Measurements from ENCODE around the gene SLC25A38. TPM values are rescaled to one million over a fixed set of nuclear protein-coding genes. Genes with fewer than 3 reads are reported as not detected.

The SLC25A38 gene
- total and polyA plus RNA-seq, 9 of the 15 experiments (the other 6 are each of a cell fraction or from before 2014, with no cell fraction given): 13.5 to 51.1 (median 30.6) TPM

DNA sequence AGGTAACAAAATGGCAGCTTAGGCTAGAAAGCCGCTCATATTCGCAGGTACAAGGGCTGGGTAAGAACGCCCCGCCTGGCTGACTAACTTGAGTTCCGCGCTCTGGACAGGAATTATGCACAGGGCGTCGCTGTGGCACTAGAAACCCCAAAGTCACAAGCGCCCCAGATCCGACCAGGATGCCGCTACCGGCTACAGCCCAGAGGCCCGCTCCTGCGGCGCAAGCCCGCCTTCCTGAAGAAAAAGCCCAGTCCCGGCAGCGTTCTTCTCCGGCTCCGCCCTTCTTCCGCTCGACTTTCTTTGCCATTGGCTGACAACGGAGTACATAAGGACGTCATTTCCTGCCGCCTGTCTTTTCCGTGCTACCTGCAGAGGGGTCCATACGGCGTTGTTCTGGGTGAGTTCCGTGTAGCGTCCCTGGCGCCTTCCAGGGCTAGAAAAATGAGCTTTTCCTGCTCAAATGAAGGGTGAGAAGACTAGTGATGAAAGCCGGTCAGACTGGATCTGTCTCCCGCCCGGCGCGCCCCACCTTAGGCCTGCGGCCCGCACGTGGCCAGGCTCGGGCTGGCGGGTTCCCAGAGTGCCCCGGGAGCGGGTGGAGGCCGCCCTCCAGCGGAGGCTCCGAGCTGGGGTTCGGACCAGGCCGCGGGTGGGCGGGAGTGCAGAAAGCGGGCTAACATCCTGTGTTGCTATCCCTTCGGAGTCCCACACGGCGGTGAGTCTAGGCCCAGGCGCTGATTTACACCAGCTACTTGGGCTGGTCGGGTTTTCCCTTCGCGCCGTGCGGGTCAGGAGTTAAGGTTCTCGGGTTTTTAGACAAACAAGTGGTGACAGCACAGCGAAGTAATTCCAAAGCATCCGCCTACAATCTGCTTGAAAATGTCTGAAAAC lies 23.4 kb downstream of the SLC25A38 start, which contains the start of gene RPSA (continued):
- no peak for TF ChIP-seq IRF2 (CRISPR knock-in tag; IDR thresholded peaks at IDR 0.05)
- TF ChIP-seq SRSF3 (IDR thresholded peaks at IDR 0.05; ENCODE audit: insufficient read depth, low read length): peak; percentile 86; the same call in 1 of the 2 replicates
- TF ChIP-seq, protein P1, sequence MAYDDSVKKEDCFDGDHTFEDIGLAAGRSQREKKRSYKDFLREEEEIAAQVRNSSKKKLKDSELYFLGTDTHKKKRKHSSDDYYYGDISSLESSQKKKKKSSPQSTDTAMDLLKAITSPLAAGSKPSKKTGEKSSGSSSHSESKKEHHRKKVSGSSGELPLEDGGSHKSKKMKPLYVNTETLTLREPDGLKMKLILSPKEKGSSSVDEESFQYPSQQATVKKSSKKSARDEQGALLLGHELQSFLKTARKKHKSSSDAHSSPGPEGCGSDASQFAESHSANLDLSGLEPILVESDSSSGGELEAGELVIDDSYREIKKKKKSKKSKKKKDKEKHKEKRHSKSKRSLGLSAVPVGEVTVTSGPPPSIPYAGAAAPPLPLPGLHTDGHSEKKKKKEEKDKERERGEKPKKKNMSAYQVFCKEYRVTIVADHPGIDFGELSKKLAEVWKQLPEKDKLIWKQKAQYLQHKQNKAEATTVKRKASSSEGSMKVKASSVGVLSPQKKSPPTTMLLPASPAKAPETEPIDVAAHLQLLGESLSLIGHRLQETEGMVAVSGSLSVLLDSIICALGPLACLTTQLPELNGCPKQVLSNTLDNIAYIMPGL (CRISPR knock-in tag; IDR thresholded peaks at IDR 0.05): peak; percentile 86; the same call in 1 of the 2 replicates
- TF ChIP-seq E2F3 (CRISPR knock-in tag; IDR thresholded peaks at IDR 0.05): peak; percentile 95
- TF ChIP-seq MED1 (CRISPR knock-in tag; IDR thresholded peaks at IDR 0.05; ENCODE audit: borderline replicate concordance): no peak
- TF ChIP-seq GABPB2 (CRISPR knock-in tag; conservative IDR thresholded peaks at IDR 0.05): no peak; the same call in 1 of the 2 replicates
- TF ChIP-seq TOE1 (IDR thresholded peaks at IDR 0.05; ENCODE audit: borderline replicate concordance): peak; percentile 78; the same call in 1 of the 2 replicates
- 0 out of 2 replicates have a peak, but pooled peaks have one; percentile 46 for TF ChIP-seq TOE1 (CRISPR knock-in tag; IDR thresholded peaks at IDR 0.05; ENCODE audit: borderline replicate concordance, low read depth)
- no peak for TF ChIP-seq SREBF1 (IDR thresholded peaks at IDR 0.05; ENCODE audit: borderline replicate concordance, low read depth, low read length)
- TF ChIP-seq, protein P2, sequence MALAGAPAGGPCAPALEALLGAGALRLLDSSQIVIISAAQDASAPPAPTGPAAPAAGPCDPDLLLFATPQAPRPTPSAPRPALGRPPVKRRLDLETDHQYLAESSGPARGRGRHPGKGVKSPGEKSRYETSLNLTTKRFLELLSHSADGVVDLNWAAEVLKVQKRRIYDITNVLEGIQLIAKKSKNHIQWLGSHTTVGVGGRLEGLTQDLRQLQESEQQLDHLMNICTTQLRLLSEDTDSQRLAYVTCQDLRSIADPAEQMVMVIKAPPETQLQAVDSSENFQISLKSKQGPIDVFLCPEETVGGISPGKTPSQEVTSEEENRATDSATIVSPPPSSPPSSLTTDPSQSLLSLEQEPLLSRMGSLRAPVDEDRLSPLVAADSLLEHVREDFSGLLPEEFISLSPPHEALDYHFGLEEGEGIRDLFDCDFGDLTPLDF (CRISPR knock-in tag; IDR thresholded peaks at IDR 0.05): peak; percentile 91
- no peak for TF ChIP-seq MCM5 (IDR thresholded peaks at IDR 0.05; ENCODE audit: low read depth)
- peak; percentile 93; the same call in 1 of the 2 replicates for TF ChIP-seq ZNF76 (CRISPR knock-in tag; IDR thresholded peaks at IDR 0.05; ENCODE audit: borderline replicate concordance)
- TF ChIP-seq, protein P3, sequence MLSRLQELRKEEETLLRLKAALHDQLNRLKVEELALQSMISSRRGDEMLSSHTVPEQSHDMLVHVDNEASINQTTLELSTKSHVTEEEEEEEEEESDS (CRISPR knock-in tag; IDR thresholded peaks at IDR 0.05): no peak
- TF ChIP-seq KDM5B (IDR thresholded peaks at IDR 0.05; ENCODE audit: insufficient replicate concordance, low read depth, low read length): peak; percentile 98
- TF ChIP-seq, protein P4, sequence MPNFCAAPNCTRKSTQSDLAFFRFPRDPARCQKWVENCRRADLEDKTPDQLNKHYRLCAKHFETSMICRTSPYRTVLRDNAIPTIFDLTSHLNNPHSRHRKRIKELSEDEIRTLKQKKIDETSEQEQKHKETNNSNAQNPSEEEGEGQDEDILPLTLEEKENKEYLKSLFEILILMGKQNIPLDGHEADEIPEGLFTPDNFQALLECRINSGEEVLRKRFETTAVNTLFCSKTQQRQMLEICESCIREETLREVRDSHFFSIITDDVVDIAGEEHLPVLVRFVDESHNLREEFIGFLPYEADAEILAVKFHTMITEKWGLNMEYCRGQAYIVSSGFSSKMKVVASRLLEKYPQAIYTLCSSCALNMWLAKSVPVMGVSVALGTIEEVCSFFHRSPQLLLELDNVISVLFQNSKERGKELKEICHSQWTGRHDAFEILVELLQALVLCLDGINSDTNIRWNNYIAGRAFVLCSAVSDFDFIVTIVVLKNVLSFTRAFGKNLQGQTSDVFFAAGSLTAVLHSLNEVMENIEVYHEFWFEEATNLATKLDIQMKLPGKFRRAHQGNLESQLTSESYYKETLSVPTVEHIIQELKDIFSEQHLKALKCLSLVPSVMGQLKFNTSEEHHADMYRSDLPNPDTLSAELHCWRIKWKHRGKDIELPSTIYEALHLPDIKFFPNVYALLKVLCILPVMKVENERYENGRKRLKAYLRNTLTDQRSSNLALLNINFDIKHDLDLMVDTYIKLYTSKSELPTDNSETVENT (CRISPR knock-in tag; IDR thresholded peaks at IDR 0.05): no peak
- TF ChIP-seq, protein P5, sequence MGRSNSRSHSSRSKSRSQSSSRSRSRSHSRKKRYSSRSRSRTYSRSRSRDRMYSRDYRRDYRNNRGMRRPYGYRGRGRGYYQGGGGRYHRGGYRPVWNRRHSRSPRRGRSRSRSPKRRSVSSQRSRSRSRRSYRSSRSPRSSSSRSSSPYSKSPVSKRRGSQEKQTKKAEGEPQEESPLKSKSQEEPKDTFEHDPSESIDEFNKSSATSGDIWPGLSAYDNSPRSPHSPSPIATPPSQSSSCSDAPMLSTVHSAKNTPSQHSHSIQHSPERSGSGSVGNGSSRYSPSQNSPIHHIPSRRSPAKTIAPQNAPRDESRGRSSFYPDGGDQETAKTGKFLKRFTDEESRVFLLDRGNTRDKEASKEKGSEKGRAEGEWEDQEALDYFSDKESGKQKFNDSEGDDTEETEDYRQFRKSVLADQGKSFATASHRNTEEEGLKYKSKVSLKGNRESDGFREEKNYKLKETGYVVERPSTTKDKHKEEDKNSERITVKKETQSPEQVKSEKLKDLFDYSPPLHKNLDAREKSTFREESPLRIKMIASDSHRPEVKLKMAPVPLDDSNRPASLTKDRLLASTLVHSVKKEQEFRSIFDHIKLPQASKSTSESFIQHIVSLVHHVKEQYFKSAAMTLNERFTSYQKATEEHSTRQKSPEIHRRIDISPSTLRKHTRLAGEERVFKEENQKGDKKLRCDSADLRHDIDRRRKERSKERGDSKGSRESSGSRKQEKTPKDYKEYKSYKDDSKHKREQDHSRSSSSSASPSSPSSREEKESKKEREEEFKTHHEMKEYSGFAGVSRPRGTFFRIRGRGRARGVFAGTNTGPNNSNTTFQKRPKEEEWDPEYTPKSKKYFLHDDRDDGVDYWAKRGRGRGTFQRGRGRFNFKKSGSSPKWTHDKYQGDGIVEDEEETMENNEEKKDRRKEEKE (IDR thresholded peaks at IDR 0.05; ENCODE audit: borderline replicate concordance in 1 of 2, control insufficient read depth in 1 of 2, low read depth in 2 of 2, low read length in 1 of 2): peak in 1 of 2 experiments; percentile 67; a peak in 3 of 4 replicates

Data from K562 (cell line).